GM19025 (cell line): ENCODE data around the gene WASHC1.
A peak's percentile ranks its signal among the peaks of the same experiment; 100 is the strongest.
"Not testable (repeated sequence)": the region's sequence is repeated elsewhere in the genome, so short reads cannot be mapped to it uniquely, and the experiment has no call there.

Experiments used
- ATAC-seq: cut with Tn5 transposase; IDR thresholded peaks from one replicate; pipeline ENCODE4 v1.9.1; 2021; ENCODE audit warnings: mild to moderate bottlenecking, low read depth, moderate library complexity; ENCODE audit not compliant: unreplicated experiment

Gene WASHC1, protein sequence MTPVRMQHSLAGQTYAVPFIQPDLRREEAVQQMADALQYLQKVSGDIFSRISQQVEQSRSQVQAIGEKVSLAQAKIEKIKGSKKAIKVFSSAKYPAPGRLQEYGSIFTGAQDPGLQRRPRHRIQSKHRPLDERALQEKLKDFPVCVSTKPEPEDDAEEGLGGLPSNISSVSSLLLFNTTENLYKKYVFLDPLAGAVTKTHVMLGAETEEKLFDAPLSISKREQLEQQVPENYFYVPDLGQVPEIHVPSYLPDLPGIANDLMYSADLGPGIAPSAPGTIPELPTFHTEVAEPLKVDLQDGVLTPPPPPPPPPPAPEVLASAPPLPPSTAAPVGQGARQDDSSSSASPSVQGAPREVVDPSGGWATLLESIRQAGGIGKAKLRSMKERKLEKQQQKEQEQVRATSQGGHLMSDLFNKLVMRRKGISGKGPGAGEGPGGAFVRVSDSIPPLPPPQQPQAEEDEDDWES

DNA sequence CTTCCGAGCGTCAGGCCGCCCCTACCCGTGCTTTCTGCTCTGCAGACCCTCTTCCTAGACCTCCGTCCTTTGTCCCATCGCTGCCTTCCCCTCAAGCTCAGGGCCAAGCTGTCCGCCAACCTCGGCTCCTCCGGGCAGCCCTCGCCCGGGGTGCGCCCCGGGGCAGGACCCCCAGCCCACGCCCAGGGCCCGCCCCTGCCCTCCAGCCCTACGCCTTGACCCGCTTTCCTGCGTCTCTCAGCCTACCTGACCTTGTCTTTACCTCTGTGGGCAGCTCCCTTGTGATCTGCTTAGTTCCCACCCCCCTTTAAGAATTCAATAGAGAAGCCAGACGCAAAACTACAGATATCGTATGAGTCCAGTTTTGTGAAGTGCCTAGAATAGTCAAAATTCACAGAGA is at the start of gene WASHC1:
Gene WASHC1 (minus strand): TSS at position 101 of the 400 bp plus-strand sequence. CDS start 4,457 bp downstream, outside the sequence.
- ATAC-seq = not testable (repeated sequence)

GRCh38 chr9:78333-78732 is 49.1 kb upstream of the WASHC1 start:
- ATAC-seq = not testable (repeated sequence)

GRCh38 chr9:76389-76788 is 47.1 kb upstream of the WASHC1 start:
- ATAC-seq = not testable (repeated sequence)

DNA sequence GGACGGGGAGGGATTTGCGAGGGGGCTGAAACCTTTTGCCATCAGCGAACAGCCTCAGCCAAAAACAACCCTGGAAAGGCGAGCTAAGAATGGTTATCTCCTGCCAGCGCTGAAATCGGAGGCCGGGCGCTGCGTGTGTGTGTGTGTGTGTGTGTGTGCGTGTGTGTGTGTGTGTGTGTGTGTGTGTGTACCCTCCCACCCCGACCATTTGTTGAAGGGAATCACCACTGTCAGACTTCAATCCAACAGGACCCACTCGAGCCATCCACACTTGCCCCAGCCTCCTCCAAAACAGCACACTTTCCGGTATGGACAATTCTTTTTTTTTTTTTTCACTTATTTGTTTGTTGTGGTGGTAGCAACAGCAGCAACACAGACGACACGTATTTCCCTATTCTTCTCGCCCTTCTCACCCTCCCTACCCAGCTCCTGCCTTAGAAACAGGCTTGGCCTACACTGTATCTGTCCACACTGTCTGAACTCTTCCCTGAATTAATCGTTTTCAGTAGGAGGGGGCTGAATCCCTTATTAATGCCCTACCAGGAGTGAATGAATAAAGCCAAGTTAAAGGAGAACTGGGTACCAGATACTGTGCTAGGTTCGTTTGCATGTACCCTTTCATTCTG is 44.8 kb upstream of the WASHC1 start:
- ATAC-seq = not testable (repeated sequence)

DNA sequence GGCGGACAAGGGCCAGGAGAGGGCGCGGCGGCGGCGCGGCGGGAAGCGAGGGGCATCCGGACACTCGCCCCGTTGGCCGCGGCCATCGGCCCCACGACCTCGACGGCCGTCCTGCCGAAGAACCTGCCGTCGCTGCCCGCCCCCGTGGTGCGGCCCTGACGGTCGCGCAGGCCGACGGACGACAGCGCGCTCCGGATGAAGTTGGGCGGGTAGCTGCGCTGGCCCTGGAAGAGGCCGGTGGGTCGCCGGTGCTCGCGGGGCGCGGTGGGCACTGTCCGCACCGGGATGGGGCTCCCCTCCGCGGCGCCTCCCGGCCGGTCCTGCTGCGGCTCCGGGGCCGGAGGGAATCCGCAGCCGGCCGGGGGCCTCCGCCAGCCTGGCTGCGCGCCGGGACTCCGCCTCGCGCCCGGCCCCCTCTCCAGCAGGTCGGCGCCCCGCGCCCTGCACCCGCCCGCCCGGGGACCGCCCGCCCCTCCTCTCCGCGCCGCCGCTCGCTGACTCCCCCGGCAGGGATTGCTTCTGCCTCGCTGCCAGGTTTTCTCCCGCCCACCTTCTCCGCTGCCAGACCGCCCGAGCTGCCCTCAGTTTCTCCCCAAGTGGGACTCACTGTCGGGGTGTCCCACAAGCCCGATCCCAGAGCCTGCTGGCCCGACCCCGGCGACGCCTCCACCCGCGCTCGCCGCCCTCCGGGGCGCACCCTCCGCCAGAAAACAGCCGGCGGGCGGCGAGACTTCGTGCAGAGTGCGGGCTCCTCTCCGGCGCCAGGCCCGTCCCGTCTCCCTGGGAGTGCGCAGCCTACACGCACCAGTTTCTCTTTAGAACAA is 44.0 kb upstream of the WASHC1 start:
- not testable (repeated sequence) for ATAC-seq

DNA sequence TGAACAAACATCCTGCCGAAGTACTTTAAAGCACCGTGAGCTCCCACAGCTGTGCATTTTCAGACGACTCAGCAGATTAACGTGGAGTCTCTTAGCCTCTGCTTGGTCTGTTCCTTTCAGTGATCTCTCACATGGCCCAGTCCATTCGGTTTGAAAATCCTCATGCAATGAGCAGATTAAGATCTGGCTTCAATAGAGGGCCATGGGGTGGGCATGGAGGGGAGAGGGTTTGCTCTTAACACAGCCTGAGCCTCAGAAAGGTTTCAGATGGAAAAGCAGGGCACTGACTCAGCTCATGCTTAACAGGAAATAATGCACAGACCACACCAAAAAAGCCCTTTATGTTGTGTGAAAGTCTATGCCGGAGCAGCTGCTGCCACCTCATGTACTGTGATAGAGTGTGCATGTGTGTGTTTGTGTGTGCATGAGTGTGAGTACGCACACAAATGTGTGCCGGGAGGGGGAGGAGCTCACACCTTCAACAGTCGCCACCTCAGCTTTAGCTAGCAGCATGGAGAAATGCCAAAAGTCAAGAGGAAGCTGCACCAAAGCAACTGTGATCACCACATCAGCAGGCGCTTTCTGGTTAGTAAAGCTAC is 33.9 kb upstream of the WASHC1 start:
- ATAC-seq = peak; percentile 78

DNA sequence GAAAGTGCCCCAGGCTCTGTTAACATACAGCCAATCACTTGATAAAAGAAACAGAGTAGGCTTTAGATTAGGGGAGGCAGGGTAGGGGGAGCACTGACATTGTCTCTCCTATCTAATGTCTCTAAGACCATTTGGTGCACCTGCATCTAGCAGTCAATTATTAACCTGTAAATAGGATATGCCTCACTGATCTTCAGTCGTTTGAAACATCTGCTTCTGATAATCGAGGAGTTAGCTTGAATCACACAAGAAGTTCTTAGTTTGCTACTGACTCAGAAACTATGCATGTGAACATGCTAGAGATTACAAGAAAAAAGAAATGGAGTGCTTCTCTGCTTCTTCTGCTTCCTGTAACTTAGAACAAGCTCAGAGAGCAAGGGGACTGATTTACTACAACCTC is 23.4 kb upstream of the WASHC1 start:
- peak; percentile 69 for ATAC-seq

DNA sequence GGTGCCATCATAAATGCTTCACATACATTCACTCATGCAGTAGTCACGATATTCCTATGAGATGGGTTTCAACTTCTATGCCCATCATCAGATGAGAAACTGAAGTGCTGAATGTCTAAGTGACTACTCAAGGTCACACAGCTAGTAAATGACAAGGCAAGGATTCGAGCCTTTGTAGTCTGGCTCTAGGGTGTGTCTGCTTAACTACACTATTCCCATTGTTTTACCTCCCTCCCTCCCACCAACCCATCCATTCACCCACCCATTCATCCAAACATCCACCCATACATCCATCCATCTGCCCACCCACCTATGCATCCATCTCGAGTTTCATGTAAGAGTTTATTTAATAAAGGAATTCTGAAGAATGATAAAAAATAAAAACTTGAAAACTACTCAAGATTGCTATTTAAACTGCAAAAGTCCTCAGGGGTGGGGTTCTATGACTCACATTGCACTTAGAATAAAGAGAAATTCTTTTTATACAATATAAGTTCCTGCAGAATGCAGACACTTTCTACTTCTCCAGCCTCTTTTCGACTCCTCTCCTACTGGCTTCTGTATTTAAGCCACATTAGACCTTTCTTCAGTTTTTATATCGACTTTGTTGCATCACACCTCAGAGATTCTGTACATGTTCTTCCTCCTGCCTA is 19.1 kb upstream of the WASHC1 start:
- not testable (repeated sequence) for ATAC-seq

GRCh38 chr9:46639-47271 is 17.5 kb upstream of the WASHC1 start:
- not testable (repeated sequence) for ATAC-seq

GRCh38 chr9:46164-46563 is 16.9 kb upstream of the WASHC1 start:
- not testable (repeated sequence) for ATAC-seq

GRCh38 chr9:45180-45878 is 16.1 kb upstream of the WASHC1 start:
- ATAC-seq = not testable (repeated sequence)

DNA sequence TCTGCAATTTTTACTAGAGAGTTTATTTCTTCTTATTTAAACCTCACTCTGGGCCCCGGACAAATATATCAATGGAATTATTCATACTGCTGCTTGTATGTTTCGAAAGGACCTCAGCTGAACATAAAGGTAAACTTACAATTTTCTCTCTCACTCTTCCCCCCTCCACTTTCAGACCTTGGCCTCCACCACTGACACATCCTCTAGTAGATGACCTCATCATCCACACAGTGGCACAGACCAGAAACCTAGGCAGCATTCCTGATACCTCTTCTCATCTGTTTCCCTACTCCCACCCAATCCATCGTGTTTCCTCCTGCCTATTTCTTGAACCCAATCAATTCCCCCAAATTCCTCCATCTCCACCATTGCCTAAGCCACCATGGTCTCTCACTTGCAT is 15.2 kb upstream of the WASHC1 start:
- not testable (repeated sequence) for ATAC-seq

DNA sequence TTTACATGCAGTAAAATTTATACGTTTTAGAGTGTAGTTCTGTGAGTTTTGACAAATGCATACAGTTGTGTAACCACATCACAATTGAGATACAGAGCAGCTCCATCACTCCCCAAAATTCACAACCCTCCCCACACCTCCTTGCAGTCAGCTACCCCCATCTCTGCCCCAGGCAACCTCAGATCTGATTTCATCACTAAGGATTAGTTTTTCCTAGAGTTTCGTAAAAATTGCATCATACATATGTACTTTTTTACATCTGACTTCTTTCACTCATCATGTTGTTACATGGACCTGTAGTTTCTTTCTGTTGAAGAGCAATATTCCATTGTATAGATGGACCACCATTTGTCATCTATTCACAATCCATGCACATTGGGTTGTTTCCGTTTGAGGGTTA is 14.4 kb upstream of the WASHC1 start:
- ATAC-seq = not testable (repeated sequence)

GRCh38 chr9:43116-43515 is 13.9 kb upstream of the WASHC1 start:
- ATAC-seq = not testable (repeated sequence)

DNA sequence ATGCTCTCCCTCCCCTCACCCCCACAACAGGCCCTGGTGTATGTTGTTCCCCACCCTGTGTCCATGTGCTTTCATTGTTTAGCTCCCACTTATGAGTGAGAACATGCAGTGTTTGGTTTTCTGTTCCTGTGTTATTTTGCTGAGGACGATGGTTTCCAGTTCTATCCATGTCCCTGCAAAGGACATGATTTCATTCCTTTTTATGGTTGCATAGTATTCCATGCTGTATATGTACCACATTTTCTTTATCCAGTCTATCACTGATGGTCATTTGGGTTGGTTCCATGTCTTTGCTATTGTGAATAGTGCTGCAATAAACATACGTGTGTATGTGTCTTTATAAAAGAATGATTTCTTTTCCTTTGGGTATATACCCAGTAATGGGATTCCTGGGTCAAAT is 12.6 kb upstream of the WASHC1 start:
- not testable (repeated sequence) for ATAC-seq

GRCh38 chr9:41261-41676 is 12.0 kb upstream of the WASHC1 start:
- not testable (repeated sequence) for ATAC-seq

DNA sequence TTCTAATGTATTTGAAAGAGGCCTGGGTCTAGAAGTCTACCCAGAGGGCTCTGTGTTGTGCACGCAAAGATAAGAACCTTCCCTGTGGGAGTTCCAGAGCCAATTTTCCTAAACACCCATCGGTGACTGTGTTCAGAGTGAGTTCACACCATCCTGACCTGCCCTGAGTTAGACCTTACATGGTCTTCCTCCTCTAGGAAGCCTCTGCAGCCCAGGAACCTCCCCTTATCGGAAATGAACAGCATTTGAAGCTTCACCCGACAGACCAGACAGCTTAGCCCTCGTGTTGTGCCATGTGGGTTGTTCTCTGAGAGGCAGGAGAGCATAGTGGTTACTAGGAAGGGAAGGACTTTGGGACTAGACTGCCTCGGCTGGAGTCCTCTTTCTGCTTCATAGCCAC is 3.1 kb upstream of the WASHC1 start:
- ATAC-seq = not testable (repeated sequence)

- not testable (repeated sequence) for ATAC-seq
Measured at GRCh38 chr9:28775-29174, 481 bp downstream of the WASHC1 start.

- ATAC-seq = not testable (repeated sequence)
Measured at GRCh38 chr9:21621-22020, 7.6 kb downstream of the WASHC1 start.
